Measurements from ENCODE around the gene RABGGTA.

RABGGTA gene

GRCh38 chr14:24309538-24310264 lies 38.3 kb upstream of the RABGGTA start, which contains the start of gene LTB4R2:
TSS of gene LTB4R2 (plus strand) at chr14:24310140. CDS start at chr14:24310665, 525 bp downstream.
- in situ Hi-C loops (cut with MboI; ENCODE audit: low sequenced_read_pairs): no loop called here
- H3K4me3 ChIP-seq: no peak within 1 kb of the TSS
- H3K9me3 ChIP-seq: no peaks in the 10 kb centered on the region
- H3K36me3 ChIP-seq (replicated peaks): peaks cover 35% of the 10 kb centered on the region
- H3K27me3 ChIP-seq (ENCODE audit: low read depth): no peaks in the 10 kb centered on the region
- H3K4me1 ChIP-seq: no peaks in the 10 kb centered on the region
- no peak for DNase-seq (ENCODE audit: low spot score in 2 of 2)

GRCh38 chr14:24308342-24309124 lies 37.1 kb upstream of the RABGGTA start:
- Histone ChIP-seq H3K4me1 (no peaks in the 10 kb centered on the region), H3K27me3 (ENCODE audit: low read depth) (no peaks in the 10 kb centered on the region), H3K36me3 (replicated peaks) (peaks cover 47% of the 10 kb centered on the region), H3K9me3 (no peaks in the 10 kb centered on the region), H3K4me3 (no peak overlapping the region)
- in situ Hi-C loops (cut with MboI; ENCODE audit: low sequenced_read_pairs): no loop called here
- DNase-seq (ENCODE audit: low spot score in 2 of 2): no peak

GRCh38 chr14:24307575-24308341 lies 36.4 kb upstream of the RABGGTA start, which contains the start of gene CIDEB:
TSS of gene CIDEB (minus strand) at chr14:24307977. CDS start at chr14:24307858, 119 bp downstream.
- DNase-seq (ENCODE audit: low spot score in 2 of 2): peak; percentile 22 to 78
- no peaks in the 10 kb centered on the region for H3K27me3 ChIP-seq (ENCODE audit: low read depth)
- in situ Hi-C loops (cut with MboI; ENCODE audit: low sequenced_read_pairs): no loop called here
- H3K4me1 ChIP-seq: no peaks in the 10 kb centered on the region
- no peaks in the 10 kb centered on the region for H3K9me3 ChIP-seq
- peaks cover 52% of the 10 kb centered on the region for H3K36me3 ChIP-seq (replicated peaks)
- no peak within 1 kb of the TSS for H3K4me3 ChIP-seq

GRCh38 chr14:24307156-24307574 lies 35.8 kb upstream of the RABGGTA start:
- in situ Hi-C loops (cut with MboI; ENCODE audit: low sequenced_read_pairs): no loop called here
- Histone ChIP-seq H3K36me3 (replicated peaks) (peaks cover 58% of the 10 kb centered on the region), H3K9me3 (no peaks in the 10 kb centered on the region), H3K27me3 (ENCODE audit: low read depth) (no peaks in the 10 kb centered on the region), H3K4me1 (no peaks in the 10 kb centered on the region), H3K4me3 (no peak overlapping the region)
- no peak for DNase-seq (ENCODE audit: low spot score in 2 of 2)

GRCh38 chr14:24304019-24304387 lies 32.6 kb upstream of the RABGGTA start:
- Histone ChIP-seq H3K4me3 (no peak overlapping the region), H3K4me1 (peaks cover 5% of the 10 kb centered on the region), H3K9me3 (no peaks in the 10 kb centered on the region), H3K27me3 (ENCODE audit: low read depth) (no peaks in the 10 kb centered on the region), H3K36me3 (replicated peaks) (peaks cover 57% of the 10 kb centered on the region)
- DNase-seq (ENCODE audit: low spot score in 2 of 2): no peak
- in situ Hi-C loops (cut with MboI; ENCODE audit: low sequenced_read_pairs): no loop called here

- Histone ChIP-seq H3K4me1 (peaks cover 12% of the 10 kb centered on the region), H3K9me3 (no peaks in the 10 kb centered on the region), H3K27me3 (ENCODE audit: low read depth) (no peaks in the 10 kb centered on the region), H3K4me3 (peak overlapping the region; percentile 76), H3K36me3 (replicated peaks) (peaks cover 48% of the 10 kb centered on the region)
- in situ Hi-C loops (cut with MboI; ENCODE audit: low sequenced_read_pairs): no loop called here
- DNase-seq (ENCODE audit: low spot score in 2 of 2): no peak
Observed at GRCh38 chr14:24300326-24300980, 29.1 kb upstream of the RABGGTA start.

- peak; percentile 70 to 93 for DNase-seq (ENCODE audit: low spot score in 2 of 2)
- Histone ChIP-seq H3K27me3 (ENCODE audit: low read depth) (no peaks in the 10 kb centered on the region), H3K9me3 (no peaks in the 10 kb centered on the region), H3K36me3 (replicated peaks) (peaks cover 40% of the 10 kb centered on the region), H3K4me1 (peaks cover 12% of the 10 kb centered on the region), H3K4me3 (peak within 1 kb of the TSS; percentile 76)
- in situ Hi-C loops (cut with MboI; ENCODE audit: low sequenced_read_pairs): loop anchor here (5.0 kb wide), 2 partner anchors 52 to 287 kb away; no protein-coding TSS in a partner anchor
Observed at GRCh38 chr14:24299255-24300191, 28.1 kb upstream of the RABGGTA start, which contains the start of the genes DHRS1 and NOP9. TSS of gene DHRS1 (minus strand) at chr14:24299780. CDS start at chr14:24299106, 674 bp downstream. TSS of gene NOP9 (plus strand) at chr14:24299850. CDS start at chr14:24299955, 105 bp downstream.

- in situ Hi-C loops (cut with MboI; ENCODE audit: low sequenced_read_pairs): loop anchor here (5.0 kb wide), 2 partner anchors 52 to 287 kb away; no protein-coding TSS in a partner anchor
- Histone ChIP-seq H3K4me3 (peak overlapping the region; percentile 76), H3K27me3 (ENCODE audit: low read depth) (no peaks in the 10 kb centered on the region), H3K4me1 (peaks cover 12% of the 10 kb centered on the region), H3K36me3 (replicated peaks) (peaks cover 33% of the 10 kb centered on the region), H3K9me3 (no peaks in the 10 kb centered on the region)
- peak in 1 of 2 experiments; percentile 28 for DNase-seq (ENCODE audit: low spot score in 2 of 2)
Observed at GRCh38 chr14:24298892-24299254, 27.5 kb upstream of the RABGGTA start.

GRCh38 chr14:24297190-24297964 lies 26.0 kb upstream of the RABGGTA start:
- in situ Hi-C loops (cut with MboI; ENCODE audit: low sequenced_read_pairs): loop anchor here (5.0 kb wide), 2 partner anchors 50 to 285 kb away; no protein-coding TSS in a partner anchor
- peak; percentile 34 to 44 for DNase-seq (ENCODE audit: low spot score in 2 of 2)
- H3K4me1 ChIP-seq: peaks cover 12% of the 10 kb centered on the region

GRCh38 chr14:24296341-24297157 lies 25.2 kb upstream of the RABGGTA start:
- Histone ChIP-seq H3K4me1 (peaks cover 12% of the 10 kb centered on the region), H3K9me3 (no peaks in the 10 kb centered on the region), H3K36me3 (replicated peaks) (peaks cover 13% of the 10 kb centered on the region), H3K4me3 (no peak overlapping the region), H3K27me3 (ENCODE audit: low read depth) (no peaks in the 10 kb centered on the region)
- peak; percentile 31 to 67 for DNase-seq (ENCODE audit: low spot score in 2 of 2)
- in situ Hi-C loops (cut with MboI; ENCODE audit: low sequenced_read_pairs): loop anchor here (5.0 kb wide), 2 partner anchors 49 to 284 kb away; no protein-coding TSS in a partner anchor

More at GRCh38 chr14:24297190-24297964, 26.0 kb upstream of the RABGGTA start:
- H3K9me3 ChIP-seq: no peaks in the 10 kb centered on the region
- H3K36me3 ChIP-seq (replicated peaks): peaks cover 21% of the 10 kb centered on the region
- no peak overlapping the region for H3K4me3 ChIP-seq
- no peaks in the 10 kb centered on the region for H3K27me3 ChIP-seq (ENCODE audit: low read depth)

GRCh38 chr14:24293525-24293924 lies 22.1 kb upstream of the RABGGTA start:
- Histone ChIP-seq H3K9me3 (no peaks in the 10 kb centered on the region), H3K27me3 (ENCODE audit: low read depth) (no peaks in the 10 kb centered on the region), H3K4me3 (no peak overlapping the region), H3K4me1 (peaks cover 3% of the 10 kb centered on the region; the same call in 1 of the 2 replicates), H3K36me3 (replicated peaks) (peaks cover 16% of the 10 kb centered on the region)
- no peak for DNase-seq (ENCODE audit: low spot score in 2 of 2)
- in situ Hi-C loops (cut with MboI; ENCODE audit: low sequenced_read_pairs): no loop called here

Measured in HAP-1 (cell line).